IPS DF 6.9 (cell line): ENCODE results near the gene ABCC6.
"Not testable (repeated sequence)": the region's sequence is repeated elsewhere in the genome, so short reads cannot be mapped to it uniquely, and the experiment has no call there.

ENCODE experiments used
- DNase-seq: peaks from one replicate; pipeline ENCODE4 v3.0.0-alpha.2; 2013; ENCODE audit warnings: low read depth, low spot score
- H3K27ac ChIP-seq: one replicate; pipeline ENCODE4 v1.5.1; 2013; ENCODE audit warnings: low read length, control low read depth
- H3K27me3 ChIP-seq: 2 replicates; pipeline ENCODE4 v1.6.1; 2013; ENCODE audit warnings: mild to moderate bottlenecking, low read length; ENCODE audit not compliant: control insufficient read depth, insufficient read depth
- H3K36me3 ChIP-seq: 2 replicates; pipeline ENCODE4 v1.6.1; 2013; ENCODE audit warnings: low read length; ENCODE audit not compliant: control insufficient read depth, insufficient read depth
- H3K4me1 ChIP-seq: 2 replicates; pipeline ENCODE4 v1.6.1; 2013; ENCODE audit warnings: low read length; ENCODE audit not compliant: control insufficient read depth, insufficient read depth
- H3K4me3 ChIP-seq: 2 replicates; pipeline ENCODE4 v1.5.1; 2013; ENCODE audit warnings: mild to moderate bottlenecking, low read length
- H3K9me3 ChIP-seq: 2 replicates; pipeline ENCODE4 v1.6.1; 2013; ENCODE audit warnings: low read length, inconsistent platforms; ENCODE audit not compliant: control insufficient read depth, insufficient read depth
- WGBS: extraction: QIAGEN DNeasy Blood & Tissue Kit; methylation state at CpG from one replicate; pipeline ENCODE4 v1.1.7; 2013; ENCODE audit warnings: mixed read lengths, missing lambda C conversion rate; ENCODE audit not compliant: insufficient read length, insufficient coverage; 5-methylcytosine and 5-hydroxymethylcytosine counted together

ABCC6 gene

GRCh38 chr16:16105646-16106045, 117.6 kb downstream of the ABCC6 start:
- H3K27me3 ChIP-seq = no peaks in the 10 kb centered on the region
- WGBS = no CpG with 5 or more reads among the region's 14 CpGs
- no peaks in the 10 kb centered on the region for H3K4me1 ChIP-seq
- peaks cover 18% of the 10 kb centered on the region for H3K36me3 ChIP-seq
- no peak overlapping the region for H3K27ac ChIP-seq
- DNase-seq = no peak
- no peaks in the 10 kb centered on the region for H3K9me3 ChIP-seq
- H3K4me3 ChIP-seq = no peak overlapping the region

DNA sequence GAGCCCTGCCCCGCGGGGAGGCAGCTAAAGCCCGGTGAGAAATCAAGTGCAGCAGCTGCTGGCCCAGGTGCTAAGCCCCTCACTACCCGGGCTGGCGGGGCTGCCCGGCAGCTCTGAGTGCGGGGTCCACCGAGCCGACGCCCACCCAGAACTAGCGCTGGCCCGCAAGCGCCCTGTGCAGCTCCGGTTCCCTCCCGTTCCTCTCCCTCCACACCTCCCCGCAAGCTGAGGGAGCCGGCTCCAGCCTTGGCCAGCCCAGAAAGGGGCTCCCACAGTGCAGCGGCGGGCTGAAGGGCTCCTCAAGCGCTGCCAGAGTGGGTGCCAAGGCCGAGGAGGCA, 118.5 kb downstream of the ABCC6 start:
- H3K9me3 ChIP-seq, H3K27me3 ChIP-seq, DNase-seq, H3K27ac ChIP-seq, H3K4me1 ChIP-seq, H3K4me3 ChIP-seq: not testable (repeated sequence)
- H3K36me3 ChIP-seq = peaks cover 18% of the 10 kb centered on the region
- no CpG with 5 or more reads among the region's 21 CpGs for WGBS

DNA sequence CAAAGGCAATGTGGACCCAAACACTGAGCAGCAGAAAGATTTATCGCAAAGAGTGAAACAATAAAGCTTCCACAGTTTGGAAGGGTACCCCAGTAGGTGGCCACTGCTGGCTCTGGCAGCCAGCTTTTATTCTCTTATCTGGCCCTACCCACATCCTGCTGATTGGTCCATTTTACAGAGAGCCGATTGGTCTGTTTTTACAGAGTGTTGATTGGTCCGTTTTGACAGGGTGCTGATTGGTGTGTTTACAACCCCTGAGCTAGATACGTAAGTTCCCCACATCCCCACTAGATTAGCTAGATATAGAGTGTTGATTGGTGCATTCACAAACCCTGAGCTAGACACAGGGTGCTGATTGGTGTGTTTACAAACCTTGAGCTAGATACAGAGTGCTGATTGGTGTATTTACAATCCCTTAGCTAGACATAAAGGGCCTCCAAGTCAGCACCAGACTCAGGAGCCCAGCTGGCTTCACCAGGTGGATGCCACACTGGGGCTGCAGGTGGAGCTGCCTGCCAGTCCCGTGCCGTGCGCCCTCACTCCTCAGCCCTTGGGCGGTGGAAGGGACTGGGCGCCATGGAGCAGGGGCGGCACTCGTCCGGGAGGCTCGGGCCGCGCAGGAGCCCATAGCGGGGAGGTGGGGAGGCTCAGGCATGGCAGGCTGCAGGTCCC, 119.0 kb downstream of the ABCC6 start:
- no CpG with 5 or more reads among the region's 16 CpGs for WGBS
- H3K9me3 ChIP-seq, H3K27ac ChIP-seq, H3K4me3 ChIP-seq, DNase-seq, H3K4me1 ChIP-seq, H3K27me3 ChIP-seq: not testable (repeated sequence)
- H3K36me3 ChIP-seq = peaks cover 18% of the 10 kb centered on the region

GRCh38 chr16:16102738-16103137, 120.6 kb downstream of the ABCC6 start:
- no CpG with 5 or more reads among the region's 4 CpGs for WGBS
- Histone ChIP-seq H3K4me1 (no peaks in the 10 kb centered on the region), H3K9me3 (no peaks in the 10 kb centered on the region), H3K36me3 (peaks cover 18% of the 10 kb centered on the region), H3K27ac (no peak overlapping the region), H3K27me3 (no peaks in the 10 kb centered on the region), H3K4me3 (no peak overlapping the region)
- DNase-seq = no peak

GRCh38 chr16:16101585-16101984, 121.7 kb downstream of the ABCC6 start:
- peaks cover 14% of the 10 kb centered on the region for H3K36me3 ChIP-seq
- no CpG with 5 or more reads among the region's 5 CpGs for WGBS
- H3K4me1 ChIP-seq = no peaks in the 10 kb centered on the region

GRCh38 chr16:16100631-16101030, 122.7 kb downstream of the ABCC6 start:
- Histone ChIP-seq H3K27me3 (no peaks in the 10 kb centered on the region), H3K9me3 (no peaks in the 10 kb centered on the region), H3K36me3 (peaks cover 11% of the 10 kb centered on the region), H3K27ac (no peak overlapping the region), H3K4me1 (no peaks in the 10 kb centered on the region), H3K4me3 (no peak overlapping the region)
- WGBS = no CpG with 5 or more reads among the region's 8 CpGs
- no peak for DNase-seq

More at GRCh38 chr16:16101585-16101984, 121.7 kb downstream of the ABCC6 start:
- no peak overlapping the region for H3K27ac ChIP-seq
- no peak overlapping the region for H3K4me3 ChIP-seq
- DNase-seq = no peak
- no peaks in the 10 kb centered on the region for H3K27me3 ChIP-seq
- no peaks in the 10 kb centered on the region for H3K9me3 ChIP-seq

GRCh38 chr16:16099320-16099719, 124.0 kb downstream of the ABCC6 start:
- Histone ChIP-seq H3K36me3 (peaks cover 11% of the 10 kb centered on the region), H3K4me1 (no peaks in the 10 kb centered on the region)
- no CpG with 5 or more reads among the region's 4 CpGs for WGBS

More at GRCh38 chr16:16099320-16099719, 124.0 kb downstream of the ABCC6 start:
- no peaks in the 10 kb centered on the region for H3K9me3 ChIP-seq
- H3K27me3 ChIP-seq = no peaks in the 10 kb centered on the region
- H3K27ac ChIP-seq = no peak overlapping the region
- DNase-seq = no peak
- no peak overlapping the region for H3K4me3 ChIP-seq
